GM18873 (cell line): ENCODE measurements around the gene HRH3.

Experiments used
- ATAC-seq: cut with Tn5 transposase; IDR thresholded peaks from one replicate; pipeline ENCODE4 v1.9.1; 2021; ENCODE audit warnings: mild to moderate bottlenecking, moderate library complexity, moderate number of reproducible peaks; ENCODE audit not compliant: unreplicated experiment, low FRiP score

The HRH3 gene

DNA sequence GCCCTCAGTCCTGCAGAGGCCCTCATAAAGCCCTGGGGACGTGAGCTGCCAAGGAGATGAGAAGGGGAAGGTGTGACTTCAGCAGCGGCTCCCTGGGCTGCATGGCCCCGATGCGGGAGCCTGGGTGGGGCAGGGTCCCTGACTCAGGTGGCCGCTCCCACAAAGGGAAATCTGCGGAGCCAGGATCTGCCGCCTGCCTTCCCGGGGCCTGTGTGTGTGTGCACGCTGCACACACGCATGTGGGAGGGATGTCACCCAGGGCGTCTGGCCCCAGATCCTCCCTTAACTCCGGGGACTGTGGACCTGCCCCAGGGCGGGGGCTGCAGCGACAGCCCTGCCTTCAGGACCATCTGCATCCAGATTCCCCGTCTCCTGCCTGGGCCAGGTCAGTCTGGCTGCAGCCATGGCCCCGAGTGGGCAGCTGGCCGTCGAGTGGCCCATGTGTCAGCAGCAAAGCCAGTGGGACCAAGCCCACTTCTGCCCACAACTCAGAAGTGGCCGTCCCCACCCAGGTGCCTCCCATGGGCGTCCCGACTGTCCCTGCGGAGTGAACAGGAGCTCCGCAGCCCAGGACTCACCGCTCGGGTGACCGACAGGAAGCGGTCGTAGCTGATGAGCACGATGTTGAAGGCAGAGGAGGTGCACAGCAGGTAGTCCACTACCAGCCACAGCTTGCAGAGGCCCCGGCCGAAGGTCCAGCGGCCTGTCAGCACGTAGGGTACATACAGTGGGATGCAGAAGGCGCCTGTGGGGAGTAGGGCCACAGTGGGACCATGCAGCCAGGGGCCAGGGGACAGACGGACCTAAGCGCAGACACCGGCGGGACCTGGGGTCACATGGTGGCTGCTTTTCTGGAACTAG lies 1.9 kb downstream of the HRH3 start:
- no peak for ATAC-seq

DNA sequence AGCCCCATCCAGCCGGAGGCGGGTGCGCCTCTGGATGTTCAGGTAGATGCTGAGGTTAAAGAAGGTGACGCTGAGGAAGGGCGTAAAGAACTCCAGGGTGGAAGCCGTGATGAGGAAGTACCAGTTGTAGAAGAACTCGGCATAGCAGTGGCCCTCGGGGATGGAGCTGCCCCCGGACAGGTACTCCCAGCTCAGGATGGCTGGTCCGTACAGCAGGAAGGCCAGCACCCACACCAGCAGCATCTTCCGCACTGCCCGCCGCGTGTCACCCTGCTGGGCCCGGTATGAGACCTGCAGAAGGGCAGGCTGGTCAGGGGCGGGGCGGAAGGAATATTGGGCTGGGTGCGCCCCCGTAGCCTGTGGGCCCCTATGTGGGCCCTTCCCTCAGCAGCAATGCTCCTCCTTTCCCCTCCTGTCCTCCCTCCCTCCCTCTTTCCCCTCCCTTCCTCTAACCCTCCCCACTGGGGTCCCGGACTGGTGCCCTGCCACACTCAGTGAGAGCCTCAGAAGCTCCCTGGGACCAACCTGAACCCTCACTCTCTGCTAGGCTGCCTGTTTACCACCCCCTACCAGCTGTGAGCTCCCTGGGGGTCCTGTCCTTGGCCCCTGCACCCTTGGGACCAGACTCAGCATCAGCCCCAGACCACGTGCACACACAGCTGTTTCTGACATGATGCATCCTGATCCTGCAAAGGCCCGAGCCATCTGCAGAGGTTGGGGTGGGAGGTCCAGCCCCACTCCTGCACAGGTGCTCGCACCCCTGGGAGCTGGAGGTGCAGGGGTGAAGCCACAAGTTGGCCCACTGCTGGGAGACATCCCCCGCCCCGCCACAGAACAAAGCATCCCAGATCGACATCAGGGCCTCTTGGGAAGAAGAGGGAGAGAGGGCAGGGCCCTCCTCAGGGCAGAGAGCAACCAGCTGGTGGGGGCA lies 3.2 kb downstream of the HRH3 start:
- no peak for ATAC-seq

DNA sequence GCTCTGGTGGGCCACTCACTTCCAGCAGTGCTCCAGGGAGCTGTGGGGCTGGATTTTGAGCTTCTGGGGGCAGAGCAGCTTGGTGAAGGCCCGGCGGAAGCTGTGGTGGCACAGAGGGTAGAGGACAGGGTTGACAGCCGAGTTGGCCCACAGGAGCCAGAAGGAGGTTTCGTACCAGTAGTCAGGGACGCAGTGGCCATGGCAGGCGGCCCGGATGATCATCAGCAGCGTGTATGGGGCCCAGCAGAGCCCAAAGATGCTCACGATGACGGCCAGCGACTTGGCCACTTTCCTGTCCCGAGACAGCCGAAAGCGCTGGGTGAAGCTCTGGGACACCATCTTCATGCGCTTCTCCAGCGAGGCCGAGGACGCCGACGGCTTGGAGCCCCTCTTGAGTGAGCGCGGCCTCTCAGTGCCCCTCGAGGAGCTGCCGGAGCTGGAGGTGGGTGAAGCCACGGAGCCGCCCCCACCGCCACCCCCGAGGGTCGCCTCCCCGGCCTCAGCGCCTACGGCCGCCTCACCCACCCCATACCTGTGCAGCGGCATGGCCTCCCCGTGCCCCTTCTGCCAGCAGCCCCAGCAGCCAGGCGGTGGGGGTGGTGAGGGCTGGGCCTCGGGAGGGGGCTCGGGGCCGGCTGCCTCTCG lies 4.0 kb downstream of the HRH3 start:
- ATAC-seq, result no peak

DNA sequence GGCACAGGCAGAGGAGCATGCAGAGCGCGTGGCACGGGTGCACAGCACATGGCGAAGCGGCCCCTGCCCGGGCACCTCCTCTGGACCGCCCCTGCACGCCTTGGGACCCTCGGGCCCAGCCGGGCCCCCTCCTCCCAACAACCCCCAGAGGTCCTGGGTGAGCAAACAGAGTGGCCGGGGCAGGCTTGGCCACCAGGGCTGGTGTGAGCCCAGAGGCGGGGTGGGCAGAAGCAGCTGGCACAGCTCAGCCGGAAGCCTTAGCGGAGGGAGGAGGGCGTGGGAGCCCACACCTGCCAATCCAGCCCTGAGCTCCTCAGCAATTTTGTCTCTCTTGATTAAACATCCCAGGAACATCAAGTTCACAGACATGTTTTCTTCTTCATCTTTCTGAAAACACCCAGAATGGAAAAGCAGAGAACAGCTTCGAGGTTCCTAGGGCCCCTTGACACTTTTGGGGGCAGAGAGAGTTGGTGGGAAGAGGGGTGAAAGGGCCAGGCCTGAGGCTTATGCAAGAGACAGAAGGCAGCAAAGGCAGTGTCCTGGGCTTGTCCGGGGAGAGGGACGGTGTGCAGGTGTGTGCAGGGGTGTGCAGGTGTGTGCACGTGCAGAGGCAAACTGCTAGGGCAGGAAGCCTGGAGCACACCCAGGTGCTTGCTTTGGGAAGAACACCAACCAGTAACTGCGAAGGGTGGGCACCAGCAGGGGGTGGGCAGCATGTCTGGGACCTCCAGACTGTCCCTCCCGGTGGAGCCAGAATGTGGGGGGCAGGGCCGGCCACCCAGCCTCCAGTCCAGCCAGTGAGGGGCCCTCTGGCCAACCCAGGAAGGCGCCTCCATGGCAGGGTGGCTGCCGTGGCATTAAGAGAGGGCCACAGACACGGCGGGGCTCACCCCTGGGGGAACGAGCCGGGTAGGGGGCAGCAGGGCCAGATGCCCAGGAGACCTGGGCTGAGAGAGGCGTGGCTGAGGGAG lies 4.8 kb downstream of the HRH3 start:
- no peak for ATAC-seq

DNA sequence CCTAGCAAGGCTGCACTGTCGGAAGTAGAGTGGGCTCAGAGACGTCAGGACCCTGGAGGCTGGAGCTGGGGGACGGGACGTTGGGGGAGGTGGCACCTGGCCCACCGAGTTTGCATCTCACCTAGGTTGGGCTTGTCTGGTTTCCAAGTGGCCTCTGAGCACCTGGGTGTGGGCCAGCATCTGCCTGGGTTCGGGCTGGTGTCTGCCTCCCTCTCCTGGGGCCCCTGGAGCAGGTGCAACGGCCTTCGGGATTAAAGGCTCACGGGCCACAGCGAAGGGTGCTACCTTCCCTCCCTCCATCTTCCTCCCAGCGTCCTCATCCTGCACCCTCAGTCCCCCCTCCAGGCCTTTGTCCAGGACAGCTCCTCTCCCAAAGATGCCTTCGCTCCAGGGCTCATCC lies 6.0 kb downstream of the HRH3 start:
- no peak for ATAC-seq

DNA sequence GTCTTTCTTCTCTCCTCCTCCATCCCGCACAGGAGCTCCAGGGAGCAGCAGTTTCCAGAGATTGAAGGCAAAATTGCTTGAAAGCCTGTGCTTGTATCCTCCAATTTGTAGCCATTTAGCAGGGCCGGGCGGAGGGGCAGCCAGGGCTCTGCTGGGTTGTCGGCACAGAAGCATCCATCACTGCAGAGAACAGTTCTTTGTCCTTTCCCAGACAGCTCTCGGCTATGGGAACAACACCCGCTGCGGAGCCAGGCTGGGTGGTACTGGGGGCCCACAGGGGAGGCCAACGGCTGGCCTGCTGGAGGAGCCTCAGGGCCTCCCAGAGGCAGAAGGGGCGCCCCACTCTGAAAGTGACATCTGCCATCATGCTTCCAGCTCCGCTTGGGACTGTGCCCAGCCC lies 7.8 kb downstream of the HRH3 start:
- ATAC-seq, result no peak

DNA sequence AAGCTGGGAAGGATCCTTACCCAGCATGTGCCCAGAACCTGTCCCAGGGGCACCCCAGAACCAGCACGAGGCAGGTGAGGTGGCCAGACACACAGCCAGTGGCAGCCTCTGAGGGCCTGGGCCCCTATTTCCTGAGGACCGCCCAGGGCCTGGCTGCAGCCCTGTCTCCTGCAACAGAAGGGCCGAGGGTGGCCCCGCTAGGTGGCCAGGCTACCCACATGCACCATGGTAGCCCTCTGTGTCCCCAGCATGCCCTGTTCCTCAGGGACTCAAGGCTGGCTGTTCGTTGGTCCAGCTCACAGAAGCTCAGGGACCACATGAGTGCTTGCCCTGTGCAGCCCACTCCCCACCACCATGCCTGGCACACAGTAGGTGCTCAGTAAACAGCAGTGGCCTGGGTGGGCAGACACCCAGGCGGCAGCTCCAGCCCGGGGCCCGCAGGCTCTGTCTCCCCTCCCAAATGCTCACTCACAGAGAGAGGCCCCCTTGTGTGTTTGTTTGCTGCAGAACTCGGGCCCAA lies 8.2 kb downstream of the HRH3 start:
- ATAC-seq, result no peak

DNA sequence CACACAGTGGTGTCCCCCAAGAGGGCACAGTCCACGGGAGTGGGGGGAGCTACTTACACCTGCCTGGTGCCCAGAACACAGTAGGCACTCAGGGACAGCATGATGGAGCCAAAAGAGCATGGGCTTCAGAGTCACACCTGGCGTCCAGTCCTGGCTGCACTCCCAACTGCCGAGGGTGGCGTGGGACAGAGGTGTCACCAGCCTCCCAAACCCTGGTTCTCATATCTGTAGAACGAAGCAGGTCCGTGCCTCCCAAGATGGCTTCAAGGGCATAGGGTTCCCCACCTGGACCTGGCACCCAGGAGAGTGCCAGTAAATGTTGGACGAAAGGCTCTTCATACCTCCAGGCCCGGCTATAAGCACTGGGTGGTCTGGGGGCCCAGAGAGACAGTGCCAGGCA lies 8.9 kb downstream of the HRH3 start:
- no peak for ATAC-seq

DNA sequence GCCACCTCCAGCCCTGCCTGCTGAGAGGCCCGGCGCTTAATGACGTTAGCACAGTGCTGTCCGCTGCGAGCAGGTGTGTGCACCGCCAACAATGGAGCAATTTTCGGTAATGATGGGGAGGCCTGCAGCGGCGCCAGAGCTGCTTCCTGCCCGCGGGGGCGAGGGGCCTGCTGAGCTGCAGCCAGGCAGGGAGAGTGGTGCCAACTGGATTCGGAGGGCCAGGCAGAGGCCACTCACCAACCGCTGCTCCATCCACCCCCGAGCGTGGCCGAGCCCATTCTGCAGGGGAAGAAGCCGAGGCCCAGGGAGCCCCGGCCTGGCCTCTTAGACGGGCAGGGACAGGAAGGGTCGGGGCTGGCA lies 9.6 kb downstream of the HRH3 start:
- ATAC-seq, result no peak

DNA sequence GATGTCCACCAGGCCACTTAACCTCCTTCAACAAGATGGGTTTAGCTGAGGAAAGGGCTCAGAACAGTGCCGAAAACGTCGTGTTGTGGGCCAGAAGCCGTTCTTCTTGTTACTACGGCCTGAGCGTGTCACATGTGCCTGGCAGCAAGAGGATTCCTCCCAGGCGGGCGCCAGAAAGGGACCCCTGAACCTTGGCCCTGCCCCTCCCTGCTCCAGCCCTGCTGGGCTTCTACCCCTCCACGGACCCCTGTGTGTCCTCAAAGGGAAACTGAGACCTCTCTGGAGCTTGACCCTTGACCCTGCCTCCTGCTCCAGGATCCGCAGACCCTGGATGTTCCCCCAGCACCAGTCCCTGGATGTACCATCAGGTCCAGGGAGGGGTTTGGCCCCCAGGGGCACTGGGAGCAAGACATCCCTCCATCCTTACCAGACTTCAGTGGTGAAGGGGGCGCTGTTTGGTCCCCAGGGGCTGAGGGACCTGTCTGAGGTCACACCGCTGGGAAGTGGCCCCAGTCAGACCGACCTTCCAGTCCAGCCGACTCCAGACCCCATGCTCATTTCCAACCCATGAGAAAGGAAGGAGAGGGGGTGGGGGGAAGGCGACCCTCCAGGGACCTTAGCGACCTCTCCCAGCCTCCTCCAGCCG lies 10.1 kb downstream of the HRH3 start:
- ATAC-seq, result no peak

DNA sequence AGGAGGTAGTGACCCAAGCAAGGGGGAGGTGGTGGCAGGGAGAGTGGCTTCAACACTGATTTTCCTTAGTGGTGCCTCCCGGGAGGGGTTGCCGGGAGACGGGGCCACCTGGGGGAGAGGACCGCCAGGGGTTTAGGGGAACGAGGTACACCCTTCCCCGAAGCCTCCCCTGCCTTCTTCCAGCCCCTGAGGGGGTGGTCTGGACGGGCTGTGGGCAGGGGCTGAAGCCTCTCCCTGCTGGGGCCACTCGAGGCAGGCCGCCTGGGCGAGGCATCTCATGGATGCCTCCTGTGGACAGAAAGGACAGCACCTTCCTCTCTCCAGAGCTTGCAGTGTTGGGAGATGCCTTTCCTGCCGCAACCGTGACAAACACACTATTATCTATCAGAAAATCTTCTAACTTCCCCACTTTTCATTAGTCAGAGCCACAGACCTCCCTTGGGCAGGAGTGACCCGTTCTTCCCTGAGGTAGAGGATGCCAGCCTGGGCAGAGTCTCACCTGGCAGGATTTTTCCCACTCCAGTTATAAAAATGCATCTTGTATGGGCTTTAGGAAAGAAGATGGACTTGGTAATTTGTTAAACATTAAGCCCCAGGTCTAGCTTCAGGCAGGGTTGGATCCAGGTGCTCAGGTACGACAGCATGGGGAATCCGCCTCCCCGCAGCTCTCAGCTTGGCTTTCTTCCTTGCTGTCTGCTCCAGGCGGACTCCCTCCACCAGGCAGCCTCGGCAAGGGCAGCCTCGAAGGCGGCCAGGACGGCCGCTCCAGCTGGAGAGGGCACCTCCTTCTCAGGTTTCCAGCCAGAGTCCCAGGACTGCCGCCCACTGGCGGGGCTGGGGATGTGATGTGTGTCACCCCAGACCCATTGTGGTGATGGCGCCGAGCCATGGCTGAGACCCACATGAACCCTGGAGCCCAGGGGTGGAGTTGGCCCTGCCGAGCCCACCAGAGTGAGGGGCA lies 11.0 kb downstream of the HRH3 start:
- ATAC-seq, result no peak

DNA sequence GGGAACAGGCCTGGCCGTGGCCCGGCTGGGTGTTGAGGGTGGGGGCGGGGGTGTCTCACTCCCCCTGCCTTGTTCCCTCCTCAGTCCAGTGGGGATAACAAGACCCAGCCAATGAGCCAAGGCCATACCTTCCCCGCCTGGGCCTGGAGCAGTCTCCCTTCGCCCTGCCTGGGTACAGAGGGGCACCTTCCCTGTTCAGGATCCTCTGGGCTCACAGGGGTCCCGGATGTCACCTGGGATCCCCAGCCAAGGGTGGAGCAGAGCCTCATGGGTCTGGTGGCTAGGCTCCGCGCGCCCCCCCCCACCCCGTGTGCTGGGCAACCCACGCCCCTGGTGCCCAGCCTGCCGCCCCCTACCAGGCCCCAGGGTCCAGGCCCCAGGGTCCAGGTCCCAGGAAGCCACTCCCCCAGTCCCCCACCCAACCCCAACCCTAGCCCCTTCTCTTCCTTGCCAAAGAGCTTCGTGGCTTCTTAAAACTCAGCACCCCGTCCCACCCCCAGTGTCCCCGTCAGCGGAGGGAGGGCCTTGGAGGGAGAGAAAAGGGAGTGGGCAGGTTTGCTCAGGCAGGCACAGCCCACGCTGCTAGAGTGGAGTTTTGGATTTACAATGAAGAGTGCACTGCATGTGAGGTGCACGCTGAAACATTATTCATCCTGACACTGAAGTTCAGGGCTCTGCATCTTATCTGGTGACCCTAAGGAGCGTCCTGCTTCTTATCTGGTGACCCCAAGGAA lies 11.8 kb downstream of the HRH3 start:
- ATAC-seq, result no peak

DNA sequence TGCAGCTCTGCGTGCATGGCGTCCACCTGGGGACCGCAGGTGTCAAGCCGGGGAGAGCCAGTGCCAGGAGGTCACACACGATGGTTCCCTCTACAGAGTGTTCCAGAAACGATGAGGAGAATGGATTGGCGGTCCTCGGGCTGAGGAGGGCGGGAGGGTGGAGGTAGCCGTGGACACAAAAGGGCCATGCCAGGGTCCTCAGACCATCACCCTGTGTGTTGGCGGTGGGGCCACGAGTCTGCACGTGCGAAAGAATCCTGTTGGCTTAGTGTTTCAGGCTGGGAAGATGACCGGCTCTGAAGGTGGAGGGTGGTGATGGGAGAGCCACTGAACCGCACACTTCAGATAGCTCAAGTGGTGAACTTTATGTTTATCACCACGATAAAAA lies 13.7 kb downstream of the HRH3 start:
- ATAC-seq, result no peak

DNA sequence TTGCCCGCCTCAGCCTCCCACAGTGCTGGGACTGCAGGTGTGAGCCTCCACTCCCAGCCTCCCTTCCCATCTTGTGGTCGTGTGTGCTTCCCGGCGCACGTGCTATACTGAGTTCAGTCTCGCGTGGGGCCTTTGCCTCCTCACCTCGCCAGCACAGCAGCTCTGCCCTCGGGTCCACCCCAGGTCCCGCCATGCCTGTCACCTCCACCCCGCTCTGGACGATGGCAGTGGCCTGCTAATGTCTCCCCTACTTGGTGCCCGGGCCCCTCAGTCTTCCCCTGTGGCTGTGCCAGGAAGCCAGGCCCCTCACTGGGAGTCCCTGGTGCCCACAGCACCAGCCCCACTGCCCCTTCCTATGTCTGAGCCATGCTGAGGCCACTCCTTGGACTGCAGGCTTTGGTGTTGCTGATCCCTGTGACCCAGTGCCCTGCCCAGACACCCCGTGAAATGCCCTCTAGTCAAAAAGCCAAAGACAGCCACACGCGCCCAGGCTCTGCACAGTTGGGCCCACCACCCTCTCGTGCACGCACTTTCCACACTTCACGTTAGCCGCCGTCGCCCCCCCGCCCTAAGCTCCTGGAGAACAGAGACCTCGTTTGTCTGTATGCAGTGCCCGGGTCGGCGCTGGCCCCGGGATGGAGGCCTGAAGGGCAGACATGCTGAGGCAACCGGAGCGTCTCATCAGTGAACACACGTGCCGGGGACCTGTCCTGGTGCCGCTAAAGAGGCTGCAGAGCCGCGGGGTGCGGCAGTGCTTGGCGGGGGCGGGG lies 14.3 kb downstream of the HRH3 start:
- ATAC-seq, result no peak

DNA sequence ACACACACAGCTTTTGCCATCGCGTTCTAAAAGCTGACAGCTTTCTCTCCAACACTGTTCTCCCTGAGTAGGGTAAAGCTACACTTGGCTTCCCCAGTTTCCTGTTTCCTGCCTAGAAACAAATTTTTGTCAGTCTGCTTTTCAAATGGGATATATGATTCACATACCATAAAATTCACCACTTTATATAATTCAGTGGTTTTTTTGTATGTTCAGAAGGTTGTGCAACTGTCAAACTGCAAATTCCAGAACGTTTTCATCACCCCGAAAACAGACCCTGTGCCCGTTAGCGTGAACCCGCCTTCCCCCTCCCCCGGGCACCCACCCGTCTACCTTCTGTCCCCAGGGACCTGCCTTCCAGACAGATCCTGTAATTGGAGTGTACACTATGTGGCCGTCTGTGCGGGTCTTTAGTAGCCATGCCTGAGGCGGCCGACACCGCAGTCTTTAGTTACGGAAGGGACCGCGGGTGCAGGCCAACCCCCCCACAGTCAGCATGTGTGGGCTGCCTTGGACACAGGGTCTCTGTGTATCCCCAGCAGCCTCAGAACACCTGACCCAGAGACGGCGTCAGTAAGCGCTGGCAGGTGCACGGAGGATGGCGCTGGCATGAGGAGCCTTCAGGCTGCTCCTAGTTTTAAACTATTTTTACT lies 16.6 kb downstream of the HRH3 start:
- ATAC-seq, result no peak

DNA sequence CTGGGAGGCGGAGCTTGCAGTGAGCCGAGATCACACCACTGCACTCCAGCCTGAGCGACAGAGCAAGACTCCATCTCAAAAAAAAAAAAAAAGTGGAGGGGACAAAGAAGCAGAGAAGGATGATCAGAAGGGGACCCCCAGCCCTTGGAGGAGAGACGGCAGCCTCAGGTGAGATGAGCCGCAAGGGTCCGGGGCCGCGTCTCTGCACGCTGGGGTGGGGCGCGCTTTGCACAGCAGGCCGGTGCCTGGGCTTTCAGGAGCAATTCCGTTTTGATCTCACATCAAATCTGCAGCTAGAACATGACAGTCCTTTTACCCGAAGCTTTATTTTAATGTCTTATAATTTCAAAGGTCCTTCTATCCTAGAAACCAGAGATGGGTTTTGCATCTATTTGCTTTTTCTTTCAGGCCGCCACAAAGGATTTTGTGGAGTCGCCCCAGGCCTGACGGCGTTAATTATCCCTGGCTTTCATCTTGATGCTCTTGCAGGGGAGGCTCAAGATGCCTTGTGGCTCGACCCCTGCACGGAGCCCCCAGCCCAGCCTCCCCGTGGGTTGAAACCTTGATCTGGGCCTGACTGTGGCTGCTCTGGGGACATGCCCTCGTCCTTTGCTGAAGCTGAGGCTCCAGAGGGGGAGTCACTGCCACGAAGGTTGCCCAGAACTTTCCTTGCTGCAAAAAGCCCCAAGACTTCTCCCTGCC lies 17.3 kb downstream of the HRH3 start:
- ATAC-seq, result no peak
